Ascending aorta (tissue), 2 donors: ENCODE measurements around the gene TF. TPM values are rescaled to one million over a fixed set of nuclear protein-coding genes. Genes with fewer than 3 reads are reported as not detected.
A peak's percentile ranks its signal among the peaks of the same experiment; 100 is the strongest.

Experiments used
- DNase-seq, 2 donors: peaks; one replicate each; pipeline ENCODE4 v3.0.0-alpha.2; 2019; ENCODE audit warnings: low spot score in 2 of 2
- H3K27ac ChIP-seq, 2 donors: fragments of 200-600 bp; sonication (generic); one replicate each; pipeline ENCODE4 v1.5.1; 2016 to 2017; ENCODE audit warnings: mild to moderate bottlenecking in 1 of 2
- H3K27me3 ChIP-seq: fragments of 200-600 bp; sonication (generic); one replicate; pipeline ENCODE4 v1.5.1; 2017
- H3K36me3 ChIP-seq, 2 donors: fragments of 200-600 bp; sonication (generic); one replicate each; pipeline ENCODE4 v1.5.1; 2016
- H3K4me1 ChIP-seq, 2 donors: fragments of 200-600 bp; sonication (generic); one replicate each; pipeline ENCODE4 v1.5.1; 2016 to 2017; ENCODE audit warnings: mild to moderate bottlenecking in 1 of 2
- H3K4me3 ChIP-seq, 2 donors: fragments of 200-600 bp; sonication (generic); one replicate each; pipeline ENCODE4 v1.5.1; 2016 to 2017; ENCODE audit warnings: mild to moderate bottlenecking in 1 of 2
- H3K9me3 ChIP-seq, 2 donors: fragments of 200-600 bp; sonication (generic); one replicate each; pipeline ENCODE4 v1.5.1; 2016
- intact Hi-C: fragments of 100-400 bp; cut with DNase I; formaldehyde crosslinking; loops from one replicate; pipeline ENCODE4 v1.15.1; 2023
- total RNA-seq: library from RNA; depleted of rRNA; stranded (reverse); fragments of >200 nt; gene quantifications from one replicate; pipeline ENCODE4 v1.1.0, GENCODE V29; 2016
- TF ChIP-seq, protein P1 (sequence below), 3 experiments: fragments of 200-600 bp in 2 of 3; fragments of 450-650 bp in 1 of 3; sonication (generic) in 2 of 3; IDR thresholded peaks; one replicate each; pipeline ENCODE4 v1.5.1; 2016 to 2019; ENCODE audit warnings: antibody characterized with exemption in 3 of 3, mild to moderate bottlenecking in 1 of 3, moderate library complexity in 1 of 3

The TF gene
- total RNA-seq, 1 donor from 2014 or later, result 62.8 TPM

DNA sequence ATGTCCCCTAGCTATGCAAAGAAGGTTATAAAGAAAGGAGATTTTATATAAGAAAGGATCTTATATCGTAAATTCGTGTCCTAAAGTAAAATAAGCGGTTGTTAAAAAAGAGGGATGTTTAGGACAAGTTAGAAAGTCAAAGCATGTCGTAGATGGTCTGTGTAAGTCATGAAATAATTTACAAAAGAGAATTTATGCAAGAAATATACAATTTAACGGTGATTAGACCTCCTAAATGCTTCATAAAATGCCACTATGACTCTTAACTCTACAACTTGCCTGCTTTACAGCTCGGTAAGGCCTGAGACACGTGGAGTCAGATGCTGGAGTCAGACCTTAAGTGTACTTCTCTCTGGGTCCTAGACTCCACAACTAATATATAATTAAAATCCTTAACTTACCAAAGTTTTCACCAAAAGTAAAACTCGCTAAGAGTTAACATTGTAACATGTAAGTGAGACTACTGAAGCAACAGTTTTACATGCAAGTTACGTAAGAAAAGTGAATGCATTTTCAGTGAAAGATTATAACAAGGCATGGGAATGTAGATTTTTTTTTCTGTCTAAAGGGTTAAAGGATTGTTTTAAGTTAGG lies 46.1 kb downstream of the TF start:
- H3K36me3 ChIP-seq, result no peaks in the 10 kb centered on the region
- H3K4me1 ChIP-seq, result no peaks in the 10 kb centered on the region
- H3K27me3 ChIP-seq, result no peaks in the 10 kb centered on the region
- peaks cover 0 to 3% of the 10 kb centered on the region in 2 donors for H3K9me3 ChIP-seq
- H3K4me3 ChIP-seq, result no peak overlapping the region
- no peak overlapping the region for H3K27ac ChIP-seq
- TF ChIP-seq, protein P1, sequence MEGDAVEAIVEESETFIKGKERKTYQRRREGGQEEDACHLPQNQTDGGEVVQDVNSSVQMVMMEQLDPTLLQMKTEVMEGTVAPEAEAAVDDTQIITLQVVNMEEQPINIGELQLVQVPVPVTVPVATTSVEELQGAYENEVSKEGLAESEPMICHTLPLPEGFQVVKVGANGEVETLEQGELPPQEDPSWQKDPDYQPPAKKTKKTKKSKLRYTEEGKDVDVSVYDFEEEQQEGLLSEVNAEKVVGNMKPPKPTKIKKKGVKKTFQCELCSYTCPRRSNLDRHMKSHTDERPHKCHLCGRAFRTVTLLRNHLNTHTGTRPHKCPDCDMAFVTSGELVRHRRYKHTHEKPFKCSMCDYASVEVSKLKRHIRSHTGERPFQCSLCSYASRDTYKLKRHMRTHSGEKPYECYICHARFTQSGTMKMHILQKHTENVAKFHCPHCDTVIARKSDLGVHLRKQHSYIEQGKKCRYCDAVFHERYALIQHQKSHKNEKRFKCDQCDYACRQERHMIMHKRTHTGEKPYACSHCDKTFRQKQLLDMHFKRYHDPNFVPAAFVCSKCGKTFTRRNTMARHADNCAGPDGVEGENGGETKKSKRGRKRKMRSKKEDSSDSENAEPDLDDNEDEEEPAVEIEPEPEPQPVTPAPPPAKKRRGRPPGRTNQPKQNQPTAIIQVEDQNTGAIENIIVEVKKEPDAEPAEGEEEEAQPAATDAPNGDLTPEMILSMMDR (IDR thresholded peaks at IDR 0.05), result no peak
- intact Hi-C loops, result no loop called here
- no peak for DNase-seq

DNA sequence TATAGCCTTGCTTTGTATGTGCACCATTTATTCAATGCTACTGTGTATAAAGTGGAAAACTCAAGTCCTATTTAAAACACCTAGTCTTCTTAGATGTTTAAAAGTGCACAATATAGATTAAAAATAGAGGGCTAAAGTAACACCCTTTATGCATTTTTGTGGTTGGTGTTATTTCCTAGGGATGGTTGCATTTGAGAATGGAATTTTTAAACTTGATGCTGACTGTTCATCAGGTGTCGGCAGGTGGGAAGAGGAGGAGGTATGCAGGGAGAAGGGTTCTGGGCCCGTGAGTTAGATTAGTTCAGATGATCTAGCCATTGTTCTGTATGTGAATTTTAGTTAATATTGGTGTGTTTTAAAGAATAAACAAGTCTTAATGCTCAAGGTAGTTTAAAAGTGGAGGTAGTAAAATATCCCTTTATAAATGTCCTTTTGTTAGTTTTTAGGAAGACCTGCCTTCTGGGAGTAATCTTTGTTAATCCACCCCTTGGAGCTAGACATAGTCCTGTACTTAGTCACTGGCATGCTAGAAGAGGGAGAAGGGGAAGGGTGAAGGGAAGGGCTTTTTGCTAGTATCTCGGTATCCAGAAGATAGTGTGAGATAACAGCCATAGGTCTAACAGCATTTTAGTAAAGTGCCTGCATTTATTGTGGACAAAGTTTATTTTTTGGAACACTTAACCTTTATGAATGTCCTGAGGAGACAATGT lies 51.4 kb downstream of the TF start:
- no peak for DNase-seq
- H3K27ac ChIP-seq, result no peak overlapping the region
- H3K27me3 ChIP-seq, result no peaks in the 10 kb centered on the region
- H3K4me3 ChIP-seq, result no peak overlapping the region
- TF ChIP-seq, protein P1 (IDR thresholded peaks at IDR 0.05), result no peak
- H3K9me3 ChIP-seq, result no peaks in the 10 kb centered on the region
- H3K36me3 ChIP-seq, result no peaks in the 10 kb centered on the region
- no peaks in the 10 kb centered on the region for H3K4me1 ChIP-seq
- intact Hi-C loops, result no loop called here

DNA sequence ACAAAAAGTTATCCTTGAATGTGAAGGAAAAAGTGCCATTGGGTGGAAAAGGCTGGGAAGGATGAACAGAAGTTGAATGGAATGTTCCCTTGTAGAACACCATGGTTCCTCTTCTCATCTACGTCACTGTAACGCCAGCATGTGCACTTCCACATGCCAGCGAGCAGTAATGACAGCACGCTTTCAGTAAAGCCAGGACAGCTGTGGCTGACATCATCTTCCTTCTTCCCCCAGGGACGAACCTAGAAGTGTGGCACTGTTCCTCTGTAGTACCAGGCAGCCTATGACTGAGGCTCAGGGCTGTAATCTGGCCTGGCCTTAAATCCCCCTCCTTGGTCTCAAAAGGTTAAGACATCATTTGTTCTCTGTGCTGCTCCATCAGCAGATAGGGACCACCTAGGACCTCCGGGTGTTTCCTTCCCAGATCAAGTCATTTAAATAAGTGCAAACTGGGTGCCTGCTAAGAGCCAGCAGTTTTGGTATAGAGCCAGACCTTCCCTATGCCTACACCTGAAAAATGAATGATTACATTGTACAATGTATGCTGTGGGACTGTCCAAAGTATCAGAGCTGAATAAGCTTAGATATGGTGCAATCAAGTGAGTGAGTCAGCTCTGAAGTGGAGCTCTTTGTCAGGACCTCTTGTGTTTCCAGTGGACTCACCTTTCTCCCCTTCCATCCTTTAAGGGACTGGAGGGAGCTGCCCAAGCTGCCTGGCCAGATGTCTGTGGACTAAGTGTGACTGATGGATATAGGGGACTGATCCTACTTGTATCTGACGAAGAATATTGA lies 53.8 kb downstream of the TF start:
- intact Hi-C loops, result loop anchor here (10.0 kb wide), 1 partner anchor 685 kb away; the partner anchor contains the start of genes ANAPC13 and CEP63
- no peaks in the 10 kb centered on the region for H3K4me1 ChIP-seq

DNA sequence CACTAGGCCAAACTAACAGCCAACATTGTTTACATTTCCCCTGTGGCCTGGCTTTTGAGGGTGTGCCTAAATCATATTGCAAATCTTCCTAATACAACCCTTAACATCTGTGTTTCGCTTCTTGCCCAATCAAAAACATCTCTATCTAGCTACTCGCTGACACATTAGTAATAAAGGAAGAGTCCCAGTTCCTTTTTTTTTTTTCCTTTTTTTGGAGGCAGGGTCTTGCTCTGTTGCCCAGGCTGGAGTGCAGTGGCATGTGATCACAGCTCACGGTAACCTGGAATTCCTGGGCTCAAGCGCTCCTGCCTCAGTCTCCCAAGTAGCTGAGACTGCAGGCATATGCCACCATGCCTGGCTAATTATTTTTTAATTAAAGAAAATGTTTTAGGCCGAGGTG lies 57.3 kb downstream of the TF start:
- intact Hi-C loops, result loop anchor here (10.0 kb wide), 1 partner anchor 681 kb away; the partner anchor contains the start of genes ANAPC13 and CEP63
- TF ChIP-seq, protein P1 (IDR thresholded peaks at IDR 0.05), result no peak

More for the DNA sequence above, 53.8 kb downstream of the TF start:
- Histone ChIP-seq H3K9me3 (no peaks in the 10 kb centered on the region), H3K27me3 (no peaks in the 10 kb centered on the region), H3K4me3 (no peak overlapping the region), H3K36me3 (no peaks in the 10 kb centered on the region), H3K27ac (no peak overlapping the region)
- TF ChIP-seq, protein P1 (IDR thresholded peaks at IDR 0.05), result no peak
- DNase-seq, result peak; percentile 15 to 69

DNA sequence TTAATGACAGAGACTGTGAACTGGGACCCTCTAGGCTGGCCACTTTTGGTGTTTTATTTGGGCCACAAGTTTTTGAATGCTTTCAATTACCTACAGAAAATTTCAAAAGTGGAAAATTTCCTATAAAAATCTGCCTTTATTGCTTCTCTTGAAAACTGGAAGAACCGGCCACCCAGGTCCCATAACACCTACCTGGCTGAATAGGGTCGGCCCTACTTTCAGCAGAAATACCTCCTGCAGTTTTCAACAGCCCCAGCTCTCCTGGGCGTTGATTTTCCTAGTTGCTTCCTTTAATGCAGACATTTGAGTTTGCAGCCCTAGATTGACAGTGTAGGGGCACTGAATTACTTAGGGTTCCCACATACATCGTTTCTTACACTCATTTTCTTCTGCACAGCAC lies 58.7 kb downstream of the TF start:
- intact Hi-C loops, result loop anchor here (5.0 to 10.0 kb wide), 3 partner anchors 680 to 1388 kb away; partner anchors contain the start of genes ANAPC13, CEP63 and DNAJC13
- peaks cover 2 to 3% of the 10 kb centered on the region in 2 donors for H3K36me3 ChIP-seq
- TF ChIP-seq, protein P1 (IDR thresholded peaks at IDR 0.05), result no peak

More for the DNA sequence above, 57.3 kb downstream of the TF start:
- no peak overlapping the region for H3K4me3 ChIP-seq
- H3K27ac ChIP-seq, result no peak overlapping the region
- H3K9me3 ChIP-seq, result no peaks in the 10 kb centered on the region
- no peak for DNase-seq
- peaks cover 0 to 3% of the 10 kb centered on the region in 2 donors for H3K36me3 ChIP-seq
- no peaks in the 10 kb centered on the region for H3K27me3 ChIP-seq
- peaks cover 0 to 3% of the 10 kb centered on the region in 2 donors for H3K4me1 ChIP-seq

More for the DNA sequence above, 58.7 kb downstream of the TF start:
- Histone ChIP-seq H3K27ac (no peak overlapping the region), H3K4me3 (peak overlapping the region; percentile 87), H3K27me3 (no peaks in the 10 kb centered on the region), H3K9me3 (no peaks in the 10 kb centered on the region), H3K4me1 (peaks cover 0 to 3% of the 10 kb centered on the region in 2 donors)
- no peak for DNase-seq
